GM18508 (cell line): Measurements from ENCODE around the gene HPD.
"Not testable (repeated sequence)": the region's sequence is repeated elsewhere in the genome, so short reads cannot be mapped to it uniquely, and the experiment has no call there.

Experiments
- ATAC-seq: cut with Tn5 transposase; IDR thresholded peaks from one replicate; pipeline ENCODE4 v1.9.1; 2021; ENCODE audit warnings: moderate number of reproducible peaks; ENCODE audit not compliant: insufficient read depth, unreplicated experiment

HPD gene

GRCh38 chr12:121869229-121869628 is 10.6 kb upstream of the HPD start:
- ATAC-seq = not testable (repeated sequence)

DNA sequence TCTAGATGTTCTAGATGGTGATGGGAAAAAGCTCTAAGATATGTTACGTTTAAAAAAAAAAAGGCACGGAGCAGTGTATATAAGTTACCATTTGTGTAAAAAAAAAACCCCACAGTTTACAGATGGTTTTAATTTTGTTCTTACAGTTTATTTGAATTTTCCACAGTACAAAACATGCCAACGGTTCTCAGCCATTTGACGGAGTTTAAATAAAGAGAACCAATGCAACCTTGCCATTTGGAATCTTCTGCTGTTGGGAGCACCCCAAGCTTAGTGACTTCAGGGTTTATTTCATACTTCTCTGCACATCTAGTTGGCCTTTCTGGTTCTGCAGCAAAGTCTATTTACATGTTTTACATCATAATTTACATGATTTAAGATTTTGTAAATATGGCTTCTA is 7.7 kb upstream of the HPD start:
- no peak for ATAC-seq

- no peak for ATAC-seq
These were observed 3.1 kb upstream of the HPD start for GRCh38 chr12:121861636-121862254.

- not testable (repeated sequence) for ATAC-seq
These were observed 2.0 kb upstream of the HPD start for GRCh38 chr12:121860699-121861098.

GRCh38 chr12:121860257-121860656 is 1.6 kb upstream of the HPD start:
- no peak for ATAC-seq

DNA sequence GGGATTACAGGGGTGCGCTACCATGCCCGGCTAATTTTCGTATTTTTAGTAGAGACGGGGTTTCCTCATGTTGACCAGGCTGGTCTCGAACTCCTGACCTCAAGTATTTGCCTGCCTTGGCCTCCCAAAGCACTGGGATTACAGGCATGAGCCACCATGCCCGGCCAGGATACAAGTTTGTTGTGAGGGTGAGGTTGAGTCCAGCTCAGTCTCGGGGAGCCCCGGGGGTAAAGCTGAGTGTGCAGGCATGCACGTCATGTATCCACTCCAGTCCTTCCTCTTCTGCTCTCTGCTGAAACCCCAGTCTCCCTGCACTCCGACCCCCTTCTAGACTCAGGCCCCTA is 369 bp downstream of the HPD start:
- no peak for ATAC-seq

DNA sequence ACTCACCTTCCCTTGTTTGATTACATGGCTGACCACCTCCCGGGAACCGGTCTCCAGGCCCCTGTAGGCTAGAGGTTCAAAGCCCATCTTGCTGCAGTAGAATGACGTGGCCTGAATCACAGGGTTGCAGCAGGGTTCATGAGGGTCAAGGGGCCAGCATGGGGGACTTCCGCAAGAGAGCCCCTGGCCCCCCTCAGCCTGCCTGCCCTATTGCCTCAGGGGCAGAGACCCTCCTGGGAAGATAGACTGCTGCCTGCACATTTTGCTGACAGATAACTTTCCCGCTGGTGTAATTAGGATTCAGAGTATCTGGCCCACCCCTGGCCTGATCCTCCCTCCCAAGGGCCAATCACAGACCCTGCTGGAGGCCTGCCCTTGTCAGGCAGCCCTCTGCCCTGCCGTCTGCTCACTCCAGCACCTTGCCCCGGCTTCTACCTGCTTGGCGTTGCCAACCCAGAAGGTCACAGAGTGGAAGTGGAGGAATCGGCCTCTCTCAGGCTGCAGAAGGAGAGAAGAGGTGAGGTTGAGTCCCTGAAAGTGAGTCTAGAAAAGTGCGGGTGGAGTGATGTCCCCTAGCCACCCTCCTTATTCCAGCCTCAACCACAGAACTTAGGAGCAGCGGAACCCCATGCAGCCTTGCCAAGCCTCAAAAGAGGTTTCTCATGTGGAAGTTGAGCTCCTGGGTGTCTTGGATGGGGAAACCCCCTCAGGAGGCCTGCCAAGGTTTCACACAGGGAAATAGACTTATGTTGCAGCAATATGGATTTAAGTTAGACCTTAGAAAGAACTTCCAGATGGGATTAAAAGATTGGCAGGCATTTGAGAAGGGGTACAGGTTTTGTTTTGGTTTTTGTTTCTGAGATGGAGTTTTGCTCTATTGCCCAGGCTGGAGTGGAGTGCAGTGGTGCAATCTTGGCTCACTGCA is 1.1 kb downstream of the HPD start:
- no peak for ATAC-seq

DNA sequence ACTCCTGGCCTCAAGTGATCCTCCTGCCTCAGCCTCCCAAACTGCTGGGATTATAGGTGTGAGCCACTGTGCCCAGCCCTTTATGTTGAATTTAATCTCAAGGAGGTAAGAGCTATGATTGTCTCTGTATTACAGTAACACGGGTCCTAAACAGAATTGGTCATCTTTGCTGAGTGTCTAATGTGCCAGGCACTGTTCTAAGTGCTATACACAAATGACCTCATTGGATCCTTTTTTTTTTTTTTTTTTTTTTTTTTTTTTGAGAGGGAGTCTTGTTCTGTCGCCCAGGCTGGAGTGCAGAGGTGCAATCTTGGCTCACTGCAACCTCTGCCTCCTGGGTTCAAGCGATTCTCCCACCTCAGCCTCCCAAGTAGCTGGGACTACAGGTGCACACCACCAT is 6.3 kb downstream of the HPD start:
- ATAC-seq = not testable (repeated sequence)

- ATAC-seq = no peak
These were observed 9.0 kb downstream of the HPD start for GRCh38 chr12:121849665-121850064.

- no peak for ATAC-seq
These were observed 9.4 kb downstream of the HPD start for GRCh38 chr12:121849211-121849610.

DNA sequence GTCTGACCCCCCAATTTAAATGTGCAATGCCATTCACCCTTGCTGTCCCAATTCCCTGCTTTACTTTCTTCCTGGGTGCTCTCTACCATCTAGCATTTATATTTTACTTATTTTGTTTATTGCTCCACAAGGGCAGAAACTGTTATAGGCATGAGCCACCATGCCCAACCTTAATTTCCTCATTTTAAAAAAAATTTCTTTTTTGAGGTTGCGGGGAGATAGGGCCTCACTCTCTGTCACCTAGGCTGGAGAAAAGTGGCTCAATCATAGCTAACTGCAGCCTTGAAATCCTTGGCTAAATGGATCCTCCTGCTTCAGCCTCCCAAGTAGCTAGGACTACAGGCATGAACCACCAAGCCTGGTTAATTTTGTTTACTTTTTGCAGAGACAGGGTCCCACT is 13.0 kb downstream of the HPD start:
- ATAC-seq = no peak

DNA sequence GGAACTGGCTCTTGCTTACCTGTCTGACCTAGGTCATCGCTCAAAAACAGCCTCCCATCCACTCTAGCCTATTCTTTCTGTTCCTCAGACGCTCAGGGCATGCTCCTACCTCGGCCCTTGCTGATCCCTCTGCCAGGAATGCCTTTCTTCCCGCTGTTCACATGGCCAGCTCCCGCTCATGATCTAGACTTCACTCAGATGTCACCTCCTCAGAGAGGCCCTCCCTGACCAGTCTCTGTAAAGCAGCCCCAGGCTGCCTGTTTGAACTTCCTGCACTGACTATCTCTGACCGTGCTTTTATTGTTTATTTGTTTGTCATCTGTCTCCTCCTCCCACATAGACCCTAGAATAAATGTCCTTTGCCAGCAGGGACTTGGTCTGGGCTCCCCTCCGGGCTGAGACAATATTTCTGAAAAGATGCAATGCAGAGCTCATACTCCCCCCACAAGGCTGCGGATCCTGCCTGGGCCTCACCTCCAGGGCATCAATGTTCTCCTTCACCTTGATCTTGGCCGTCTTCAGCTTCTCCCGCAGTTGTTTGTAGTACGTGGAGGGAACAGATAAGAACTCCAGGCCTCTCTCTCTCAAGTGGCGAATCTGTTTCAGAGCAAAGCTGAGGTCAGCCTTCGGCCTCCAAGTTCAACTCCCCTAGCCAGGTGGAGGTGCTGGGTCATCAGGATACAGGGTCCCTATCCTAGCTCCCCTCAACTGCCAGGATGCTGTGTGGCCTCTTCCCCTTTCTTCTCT is 15.2 kb downstream of the HPD start:
- no peak for ATAC-seq

- ATAC-seq = no peak
These were observed 18.5 kb downstream of the HPD start for GRCh38 chr12:121839993-121840761.

DNA sequence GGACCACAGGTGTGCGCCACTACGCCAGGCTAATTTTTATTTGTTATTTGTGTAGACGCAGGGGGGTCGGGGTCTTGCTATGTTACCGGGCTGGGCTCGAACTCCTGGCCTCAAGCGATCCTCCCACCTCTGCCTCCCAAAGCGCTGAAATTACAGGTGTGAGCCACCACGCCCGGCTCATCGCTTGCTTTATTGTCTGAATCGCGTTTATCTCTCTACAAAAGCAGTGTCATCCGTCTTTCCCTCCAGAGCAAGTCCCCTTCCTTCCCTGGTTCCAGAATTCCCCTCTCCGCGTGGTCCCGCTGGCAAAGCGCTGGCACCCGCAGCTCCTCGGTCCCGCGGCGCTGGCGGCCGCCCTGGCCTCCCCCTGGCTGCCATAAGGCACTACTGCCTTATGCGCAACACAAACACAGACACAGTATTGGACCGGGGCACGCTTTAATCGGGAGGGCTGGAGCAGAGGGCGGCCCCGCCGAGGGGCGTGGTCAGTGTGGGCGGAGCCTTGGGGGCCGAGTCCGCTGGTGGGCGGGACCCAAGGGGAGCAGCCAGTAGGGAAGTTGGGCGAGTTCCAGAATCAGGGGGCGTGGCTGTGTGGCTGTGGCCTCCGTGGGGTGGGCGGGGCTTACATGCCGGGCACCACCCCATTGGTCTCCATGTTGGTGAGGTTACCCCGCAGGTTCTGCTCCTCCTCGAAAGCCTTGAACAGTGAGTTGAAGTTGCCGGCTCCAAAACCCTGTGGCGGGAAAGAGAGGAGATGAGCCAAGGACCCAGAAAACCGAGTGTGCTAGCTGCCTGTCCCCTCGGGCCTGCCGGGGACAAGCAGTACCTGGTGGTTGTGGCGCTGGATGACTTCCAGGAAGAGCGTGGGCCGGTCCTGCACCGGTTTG is 19.3 kb downstream of the HPD start:
- ATAC-seq = peak; percentile 80

DNA sequence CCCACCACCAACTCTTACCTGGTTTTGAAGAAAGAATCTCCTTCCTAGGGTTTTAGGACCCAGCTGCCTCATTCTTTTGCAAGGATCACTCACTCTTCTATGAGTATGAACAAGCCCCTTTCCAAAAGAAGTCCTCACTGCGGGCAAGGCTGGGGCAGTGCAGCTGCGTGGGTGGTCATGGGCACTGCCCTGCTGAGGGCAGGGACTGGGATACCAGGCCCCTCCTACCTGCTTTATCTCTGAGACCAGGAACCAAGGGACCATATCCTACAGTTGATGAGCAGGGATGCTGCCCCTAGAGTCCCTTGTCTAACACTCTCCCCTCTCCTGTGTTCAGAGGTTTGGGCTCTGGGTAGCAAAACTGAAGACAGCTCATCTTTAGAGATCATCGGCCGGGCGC is 20.5 kb downstream of the HPD start:
- no peak for ATAC-seq

- no peak for ATAC-seq
These were observed 21.0 kb downstream of the HPD start for GRCh38 chr12:121837680-121838079.

- ATAC-seq = no peak
These were observed 27.0 kb downstream of the HPD start for GRCh38 chr12:121831571-121832245.

- no peak for ATAC-seq
These were observed 27.9 kb downstream of the HPD start for GRCh38 chr12:121830588-121831265.
